Hematopoietic multipotent progenitor cell (in vitro differentiated cells): ENCODE results near the gene WNT6. TPM values are rescaled to one million over a fixed set of nuclear protein-coding genes. Genes with fewer than 3 reads are reported as not detected.
A peak's percentile ranks its signal among the peaks of the same experiment; 100 is the strongest.
"Not testable (repeated sequence)": the region's sequence is repeated elsewhere in the genome, so short reads cannot be mapped to it uniquely, and the experiment has no call there.

Experiments
- DNase-seq, 3 donors: peaks; one replicate each; pipeline ENCODE4 v3.0.0-alpha.2; 2011 to 2015; ENCODE audit warnings: low read depth in 2 of 3, low spot score in 2 of 3
- total RNA-seq: library from RNA; depleted of rRNA; stranded (reverse); fragments of >200 nt; gene quantifications from one replicate; pipeline ENCODE4 v1.2.3, GENCODE V29; 2012

WNT6 gene
- total RNA-seq, 1 donor: 0.27 TPM

GRCh38 chr2:218829868-218830451, 29.6 kb upstream of the WNT6 start:
- no peak for DNase-seq

DNA sequence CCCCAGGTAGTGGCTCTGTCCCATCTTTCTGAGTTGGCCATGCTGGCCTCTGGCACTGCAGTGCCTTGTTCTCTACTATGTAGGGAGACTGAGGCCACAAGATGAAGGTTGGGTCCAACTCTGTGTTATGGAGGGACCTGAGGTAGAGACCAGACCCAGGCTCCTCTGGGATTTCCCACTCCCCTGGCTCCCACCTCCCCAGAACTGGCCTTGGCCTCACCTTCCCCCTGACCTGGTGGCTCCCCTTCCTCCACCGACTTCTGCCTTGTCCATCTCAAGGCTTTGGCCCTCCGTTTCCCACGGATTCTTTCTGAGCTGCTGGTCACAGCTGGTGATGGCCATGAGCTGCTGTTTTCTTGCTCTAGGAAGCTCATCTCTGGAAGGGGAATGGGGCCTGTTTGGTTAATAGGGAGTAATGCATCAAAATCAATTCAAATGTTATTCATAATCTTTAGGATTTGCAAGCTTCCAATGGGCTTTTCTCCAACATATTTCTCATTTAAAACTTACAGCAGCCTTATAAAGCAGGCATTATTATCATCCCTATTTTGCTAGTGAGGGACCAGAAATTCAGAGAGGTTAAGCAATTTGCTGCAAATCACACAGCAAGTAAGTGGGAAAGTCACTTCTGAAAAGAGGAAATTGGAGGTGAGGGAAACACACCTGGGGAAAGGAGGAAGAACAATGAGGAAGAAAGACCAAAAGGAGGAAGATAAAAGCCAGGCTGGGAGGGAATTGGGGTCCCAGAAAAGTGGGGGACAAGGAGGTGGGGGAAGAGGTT, 28.9 kb upstream of the WNT6 start:
- DNase-seq: no peak

GRCh38 chr2:218831378-218831990, 28.1 kb upstream of the WNT6 start, which contains the start of gene PRKAG3:
Gene PRKAG3, minus strand, starts transcription at chr2:218831803.
- no peak for DNase-seq

DNA sequence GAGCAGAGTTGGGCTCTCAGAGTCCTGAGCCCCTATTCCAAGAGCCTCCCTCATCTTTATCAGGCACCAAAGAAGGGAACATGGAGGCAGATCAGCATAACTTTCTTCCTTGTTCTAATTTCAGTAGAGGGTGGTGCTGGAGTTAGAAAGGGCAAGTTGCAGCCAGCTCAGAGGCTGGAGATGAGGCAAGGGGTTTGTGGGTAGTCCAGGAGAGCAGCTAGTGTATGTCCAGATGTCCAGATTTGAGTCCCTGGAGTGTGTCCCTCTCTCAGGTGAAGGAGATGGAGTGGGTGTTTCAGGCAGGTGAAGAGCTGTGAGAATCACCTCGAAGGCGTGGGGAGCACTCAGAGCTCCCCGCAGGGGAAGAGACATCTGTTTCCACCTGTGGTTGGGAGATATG, 27.5 kb upstream of the WNT6 start:
- DNase-seq: no peak

DNA sequence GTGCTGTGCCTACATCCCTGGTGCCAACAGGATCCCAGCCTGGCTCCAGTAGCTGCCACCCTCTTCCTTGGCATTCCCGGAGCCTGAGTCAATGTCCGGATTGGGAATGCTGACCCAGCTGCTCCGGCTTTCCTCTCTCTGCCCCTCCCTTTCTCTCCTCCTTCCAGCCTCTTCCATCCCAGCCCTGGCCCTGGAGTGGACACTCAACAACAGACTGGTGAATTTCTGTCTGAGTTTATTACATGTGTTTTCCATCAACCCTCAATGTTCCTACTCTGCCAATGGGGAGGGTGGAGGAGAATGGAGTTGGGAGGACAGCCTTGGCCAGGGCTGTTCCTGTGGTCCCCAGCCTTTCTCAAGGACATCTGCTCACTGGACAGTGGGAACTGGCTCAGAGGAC, 27.1 kb upstream of the WNT6 start:
- no peak for DNase-seq

DNA sequence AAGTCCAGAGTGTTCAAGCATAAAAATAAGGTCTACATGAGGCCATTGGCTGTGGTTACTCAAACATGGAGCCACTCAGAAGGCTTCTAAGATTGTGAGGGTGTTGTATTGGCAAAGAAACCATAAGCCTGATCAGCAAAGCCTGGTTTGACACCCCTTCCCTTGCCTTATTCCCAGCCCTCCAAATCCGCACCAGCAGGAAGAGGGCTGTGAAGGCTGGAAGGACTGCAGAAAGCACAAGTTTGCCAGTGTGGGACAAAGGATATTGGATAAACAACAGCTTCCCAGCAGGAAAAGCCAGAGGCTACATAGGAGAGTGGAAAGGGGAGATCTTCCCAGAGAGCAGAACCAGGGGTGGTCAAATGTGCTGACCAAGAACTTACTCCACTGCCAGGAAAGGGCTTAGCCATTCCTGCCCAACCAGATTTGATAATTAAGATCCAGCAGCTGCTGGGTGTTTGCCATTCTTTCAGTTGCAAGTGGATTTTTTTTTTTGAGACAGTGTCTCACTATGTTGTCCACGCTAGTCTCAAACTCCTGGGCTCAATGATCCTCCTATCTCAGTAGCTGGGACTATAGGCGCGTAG, 26.5 kb upstream of the WNT6 start:
- no peak for DNase-seq

DNA sequence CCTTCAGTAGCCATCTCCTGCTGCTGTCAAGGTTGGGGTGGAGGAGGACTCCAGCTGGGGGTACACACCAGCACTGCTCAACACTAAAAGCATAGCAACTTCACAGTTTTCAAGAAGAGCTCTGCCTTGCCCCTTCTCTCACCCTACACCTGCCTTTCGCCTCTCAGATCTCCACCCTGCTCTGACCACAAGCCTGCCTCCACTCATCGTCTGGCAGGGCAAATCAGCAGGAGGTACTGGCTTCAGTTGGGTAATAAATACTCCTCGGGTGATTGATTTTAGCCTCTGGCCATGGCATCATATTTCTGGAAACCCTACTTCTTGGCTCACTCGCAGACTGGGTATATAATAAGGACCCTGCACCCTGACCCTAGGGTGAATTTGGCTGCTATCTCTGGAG, 24.9 kb upstream of the WNT6 start:
- no peak for DNase-seq

DNA sequence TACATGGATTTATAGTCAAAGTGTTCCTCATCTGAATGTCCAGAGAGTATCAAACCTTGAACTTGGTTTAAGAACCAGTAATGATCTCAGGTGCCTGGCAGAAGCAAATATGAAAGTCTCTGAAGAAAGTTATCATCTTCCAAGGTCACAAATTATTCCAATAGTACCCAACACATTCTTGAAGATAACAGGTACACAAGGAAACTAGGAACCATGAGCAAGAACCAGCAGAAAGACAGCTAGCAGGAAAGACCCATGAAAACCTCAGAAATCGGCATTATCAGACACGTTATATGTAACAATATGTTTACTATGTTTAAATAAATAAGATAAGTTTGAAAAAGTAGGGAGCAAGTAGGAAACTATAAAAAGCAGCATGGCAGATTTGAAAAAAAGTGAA, 22.1 kb upstream of the WNT6 start:
- no peak for DNase-seq

DNA sequence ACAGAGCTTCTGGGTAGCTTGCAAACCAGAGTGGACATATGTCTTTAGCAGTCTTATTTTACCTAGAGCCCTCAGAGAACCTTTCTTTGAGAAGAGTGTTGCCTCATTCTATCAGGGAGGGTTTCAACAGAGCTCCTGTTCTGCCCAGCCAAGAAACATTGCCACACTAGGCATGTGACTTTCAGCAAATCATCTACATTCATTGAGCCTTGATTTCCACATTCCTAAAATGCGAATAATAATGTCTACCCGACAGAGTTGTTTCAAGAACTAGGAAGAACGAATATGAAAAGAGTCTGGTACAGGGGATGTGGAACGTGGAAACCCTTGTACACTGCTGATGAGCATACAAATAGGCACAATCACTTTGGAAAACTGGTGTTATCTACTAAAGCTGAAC, 20.2 kb upstream of the WNT6 start:
- DNase-seq: no peak

DNA sequence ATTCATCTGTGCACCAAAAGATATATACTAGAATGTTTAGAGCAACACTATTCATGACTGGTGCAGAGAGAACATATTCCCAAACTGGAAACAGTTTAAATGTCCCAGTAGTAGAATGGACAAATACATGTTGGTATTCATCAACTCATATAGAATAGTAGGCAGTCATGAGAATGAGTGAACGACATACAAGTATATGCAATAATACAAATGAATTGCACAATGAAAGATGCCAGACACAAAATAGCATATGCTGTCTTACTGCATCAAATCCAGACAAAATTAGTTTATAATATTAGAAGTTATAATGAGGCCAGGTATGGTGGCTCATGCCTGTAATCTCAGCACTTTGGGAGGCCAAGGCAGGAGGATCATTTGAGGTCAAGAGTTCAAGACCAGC, 19.7 kb upstream of the WNT6 start:
- no peak for DNase-seq

DNA sequence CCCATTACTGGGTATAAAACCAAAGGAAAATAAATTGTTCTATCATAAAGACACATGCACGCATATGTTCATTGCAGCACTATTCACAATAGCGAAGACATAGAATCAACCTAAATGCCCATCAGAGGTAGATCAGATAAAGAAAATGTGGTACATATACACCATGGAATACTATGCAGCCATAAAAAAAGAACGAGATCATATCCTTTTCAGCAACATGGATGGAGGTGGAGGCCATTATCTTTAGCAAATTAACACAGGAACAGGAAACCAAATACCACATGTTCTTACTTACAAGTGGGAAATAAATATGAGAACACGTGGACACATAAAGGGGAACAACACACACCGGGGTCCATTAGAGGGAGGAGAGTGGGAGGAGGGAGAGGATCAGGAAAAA, 15.3 kb upstream of the WNT6 start:
- DNase-seq: not testable (repeated sequence)

DNA sequence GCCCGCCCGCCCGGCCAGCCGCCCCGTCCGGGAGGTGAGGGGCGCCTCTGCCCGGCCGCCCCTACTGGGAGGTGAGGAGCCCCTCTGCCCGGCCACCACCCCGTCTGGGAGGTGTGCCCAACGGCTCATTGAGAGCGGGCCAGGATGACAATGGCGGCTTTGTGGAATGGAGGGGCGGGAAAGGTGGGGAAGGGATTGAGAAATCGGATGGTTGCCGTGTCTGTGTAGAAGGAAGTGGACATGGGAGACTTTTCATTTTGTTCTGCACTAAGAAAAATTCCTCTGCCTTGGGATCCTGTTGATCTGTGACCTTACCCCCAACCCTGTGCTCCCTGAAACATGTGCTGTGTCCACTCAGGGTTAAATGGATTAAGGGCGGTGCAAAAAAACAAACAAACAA, 12.6 kb upstream of the WNT6 start:
- DNase-seq: not testable (repeated sequence)

DNA sequence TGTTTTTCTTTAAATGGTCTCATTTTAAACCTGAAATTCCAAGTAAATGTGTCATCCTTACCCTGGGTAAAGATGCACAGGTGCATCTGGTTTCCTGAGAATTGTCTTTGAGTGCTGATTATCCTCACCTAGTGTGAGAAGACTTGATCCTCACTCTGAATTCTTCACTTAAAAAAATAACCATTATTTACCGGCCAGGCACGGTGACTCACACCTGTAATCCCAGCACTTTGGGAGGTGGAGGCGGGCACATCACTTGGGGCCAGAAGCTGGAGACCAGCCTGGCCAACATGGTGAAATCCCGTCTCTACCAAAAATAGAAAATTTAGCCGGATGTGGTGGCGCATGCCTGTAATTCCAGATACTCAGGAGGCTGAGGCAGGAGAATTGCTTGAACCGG, 9.9 kb upstream of the WNT6 start:
- no peak for DNase-seq

GRCh38 chr2:218850796-218851195, 8.8 kb upstream of the WNT6 start:
- DNase-seq: no peak

- no peak for DNase-seq
Measured at GRCh38 chr2:218851286-218851685, 8.3 kb upstream of the WNT6 start.

DNA sequence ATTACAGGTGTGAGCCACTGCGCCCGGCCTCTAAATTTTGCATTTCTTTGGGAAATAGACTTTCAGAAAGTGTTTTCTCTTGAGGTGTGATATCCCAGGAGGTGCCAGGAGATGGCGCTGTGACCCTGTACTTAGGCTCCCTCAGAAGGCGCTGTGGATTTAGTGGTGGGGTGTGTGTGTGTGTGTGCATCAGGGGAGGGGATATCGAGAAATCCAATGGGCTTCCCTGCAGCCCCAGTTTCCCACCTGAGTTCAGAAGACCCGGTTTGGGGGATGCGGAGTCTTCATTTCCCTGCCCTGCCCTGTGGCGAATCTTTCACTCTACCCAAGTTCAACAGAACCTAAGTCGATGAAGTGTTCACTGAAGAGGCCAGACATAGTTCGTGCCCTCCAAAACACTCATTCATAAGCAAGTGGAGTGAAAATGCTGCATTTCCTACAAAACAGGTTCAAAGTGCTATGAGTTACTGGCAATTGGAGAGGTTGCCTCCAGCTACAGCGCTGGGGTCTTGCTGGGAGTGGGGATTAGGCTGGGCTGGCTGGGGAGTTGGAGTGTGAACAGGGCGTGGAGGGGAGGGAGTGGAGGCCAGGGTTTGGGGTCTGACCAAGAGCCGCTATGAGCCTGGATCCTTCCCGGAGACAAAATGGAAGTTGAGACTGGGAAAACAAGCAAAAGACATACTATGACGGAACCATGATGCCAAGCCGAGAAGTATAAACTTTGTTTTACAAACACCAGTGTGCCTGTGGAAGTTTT, 6.5 kb upstream of the WNT6 start:
- DNase-seq: peak; percentile 58 to 76 (median 66)

- peak in 2 of 3 donors; percentile 43 to 61 for DNase-seq
Measured at GRCh38 chr2:218853766-218854165, 5.8 kb upstream of the WNT6 start.

DNA sequence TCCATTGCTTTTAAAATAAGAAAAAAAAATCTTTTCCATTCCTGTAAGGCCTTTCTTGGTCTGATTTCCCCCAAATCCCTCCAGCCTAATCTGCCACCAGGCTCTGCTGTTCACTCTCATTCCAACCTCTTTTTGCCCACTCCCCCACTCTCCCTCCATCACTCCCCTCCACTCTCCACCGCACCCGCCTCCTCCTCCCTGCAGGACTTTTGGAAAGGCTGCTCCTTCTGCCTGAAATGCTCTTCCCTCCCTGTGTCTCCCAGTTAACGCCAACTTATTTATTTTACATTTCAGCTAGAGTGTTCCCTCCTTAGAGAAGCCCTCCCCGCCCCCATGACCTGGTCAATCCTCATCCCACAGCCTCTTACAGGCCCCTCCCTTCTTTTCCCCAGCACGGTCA, 4.7 kb upstream of the WNT6 start:
- DNase-seq: no peak

GRCh38 chr2:218855305-218856166, 4.1 kb upstream of the WNT6 start:
- no peak for DNase-seq
